KMS-11 (cell line): ENCODE results near the gene CACNA1G.
A peak's percentile ranks its signal among the peaks of the same experiment; 100 is the strongest.

Experiments
- H2AFZ ChIP-seq: fragments of 200-600 bp; sonication (generic); 2 replicates; pipeline ENCODE4 v1.6.1; 2016; ENCODE audit warnings: antibody characterized with exemption, mixed run types, low read depth
- H3K27ac ChIP-seq: fragments of 200-600 bp; sonication (generic); 2 replicates; pipeline ENCODE4 v1.6.1; 2016; ENCODE audit warnings: mild to moderate bottlenecking, mixed run types
- H3K27me3 ChIP-seq: fragments of 200-600 bp; sonication (generic); 2 replicates; pipeline ENCODE4 v1.6.1; 2017; ENCODE audit warnings: mild to moderate bottlenecking, low read depth, mixed run types, moderate library complexity; ENCODE audit not compliant: insufficient read depth
- H3K36me3 ChIP-seq: fragments of 200-600 bp; sonication (generic); 2 replicates; pipeline ENCODE4 v1.6.1; 2017; ENCODE audit warnings: mild to moderate bottlenecking, mixed run types; ENCODE audit not compliant: insufficient read depth
- H3K4me1 ChIP-seq: fragments of 200-600 bp; sonication (generic); 2 replicates; pipeline ENCODE4 v1.6.1; 2016; ENCODE audit warnings: mild to moderate bottlenecking, low read depth, mixed run types; ENCODE audit not compliant: poor library complexity, severe bottlenecking
- H3K4me2 ChIP-seq: fragments of 200-600 bp; sonication (generic); 2 replicates; pipeline ENCODE4 v1.7.0; 2016; ENCODE audit warnings: mild to moderate bottlenecking, mixed run types
- H3K4me3 ChIP-seq: fragments of 200-600 bp; sonication (generic); IDR thresholded peaks from 2 replicates; pipeline ENCODE4 v1.6.1; 2017; ENCODE audit warnings: low read depth, low read length, mixed read lengths; ENCODE audit not compliant: insufficient read depth
- H3K79me2 ChIP-seq: fragments of 200-600 bp; sonication (generic); 2 replicates; pipeline ENCODE4 v1.6.1; 2016; ENCODE audit warnings: low read depth, mixed run types; ENCODE audit not compliant: insufficient read depth
- H3K9ac ChIP-seq: fragments of 200-600 bp; sonication (generic); 2 replicates; pipeline ENCODE4 v1.6.1; 2016; ENCODE audit warnings: mild to moderate bottlenecking, mixed run types
- H4K20me1 ChIP-seq: fragments of 200-600 bp; sonication (generic); 2 replicates; pipeline ENCODE4 v1.6.1; 2016; ENCODE audit warnings: mild to moderate bottlenecking, mixed run types; ENCODE audit not compliant: insufficient read depth
- CTCF ChIP-seq: fragments of 200-600 bp; sonication (generic); conservative IDR thresholded peaks from 2 replicates; pipeline ENCODE4 v1.6.1; 2017; ENCODE audit warnings: low read depth, mild to moderate bottlenecking, antibody characterized with exemption, low read length, moderate library complexity, mixed read lengths

CACNA1G gene

DNA sequence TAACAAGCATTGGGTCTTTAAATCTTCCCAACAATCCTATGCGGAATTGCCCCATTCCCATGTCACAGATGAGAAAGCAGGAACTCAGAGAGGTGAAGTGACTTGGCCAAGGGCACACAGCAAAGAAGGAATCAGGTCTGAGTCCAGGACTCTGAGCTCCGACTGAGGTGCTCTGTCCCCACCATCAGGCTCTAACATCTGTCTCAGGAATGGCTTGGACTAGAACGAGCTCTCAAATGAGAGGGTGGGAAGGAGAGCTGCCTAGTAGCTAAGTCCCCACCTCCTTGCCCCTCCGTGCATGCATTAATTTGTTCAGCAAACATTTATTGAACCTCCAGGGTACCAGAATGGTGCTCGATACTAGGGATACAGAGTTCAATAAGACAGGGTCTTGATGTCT, 100.8 kb downstream of the CACNA1G start:
- H3K27ac ChIP-seq = peak overlapping the region; percentile 69
- no peak overlapping the region for H3K4me3 ChIP-seq
- H3K4me2 ChIP-seq = peak overlapping the region; percentile 78
- H3K4me1 ChIP-seq = peaks cover 21% of the 10 kb centered on the region
- no peaks in the 10 kb centered on the region for H4K20me1 ChIP-seq
- no peaks in the 10 kb centered on the region for H3K36me3 ChIP-seq
- peak overlapping the region; percentile 58; the same call in 1 of the 2 replicates for H3K9ac ChIP-seq
- TF ChIP-seq CTCF = no peak
- no peaks in the 10 kb centered on the region for H3K27me3 ChIP-seq
- H3K79me2 ChIP-seq = no peaks in the 10 kb centered on the region
- peak overlapping the region; percentile 91 for H2AFZ ChIP-seq

DNA sequence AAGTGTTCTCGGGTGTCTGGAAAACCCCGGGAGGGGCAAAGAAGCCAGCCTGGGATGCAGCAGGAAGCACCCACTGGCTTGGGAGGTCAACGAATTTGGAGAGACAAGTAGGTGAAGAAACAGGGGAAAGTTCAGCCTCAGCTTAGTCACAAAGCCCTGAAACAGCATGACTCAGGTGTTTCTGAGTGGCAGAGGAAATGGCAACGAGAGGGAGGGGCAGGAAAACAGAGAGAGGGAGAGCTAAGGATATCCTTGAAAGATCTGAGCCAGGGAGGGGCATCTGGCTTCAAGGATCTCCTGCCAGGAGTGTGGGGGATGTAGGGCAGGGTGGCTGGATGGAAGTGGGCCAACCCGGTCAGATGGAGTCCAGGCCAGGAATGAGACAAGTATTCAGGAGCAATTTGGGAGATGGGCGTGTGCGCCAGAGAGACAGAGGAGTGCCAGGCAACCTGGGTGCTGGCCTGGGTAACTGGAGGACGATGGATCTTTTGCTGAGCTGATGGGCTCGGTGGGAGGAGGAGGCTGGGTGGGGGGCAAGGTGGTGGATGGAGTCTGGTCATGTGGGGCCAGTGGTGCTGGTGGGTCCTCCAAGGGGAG, 101.4 kb downstream of the CACNA1G start:
- no peaks in the 10 kb centered on the region for H4K20me1 ChIP-seq
- H3K9ac ChIP-seq = peak overlapping the region; percentile 58; the same call in 1 of the 2 replicates
- no peaks in the 10 kb centered on the region for H3K79me2 ChIP-seq
- no peak for TF ChIP-seq CTCF
- no peaks in the 10 kb centered on the region for H3K27me3 ChIP-seq
- H2AFZ ChIP-seq = peak overlapping the region; percentile 91
- H3K4me1 ChIP-seq = peaks cover 21% of the 10 kb centered on the region
- H3K4me3 ChIP-seq = no peak overlapping the region
- no peaks in the 10 kb centered on the region for H3K36me3 ChIP-seq
- peak overlapping the region; percentile 78 for H3K4me2 ChIP-seq
- peak overlapping the region; percentile 69 for H3K27ac ChIP-seq

GRCh38 chr17:50662632-50663225, 102.2 kb downstream of the CACNA1G start:
- TF ChIP-seq CTCF = no peak
- Histone ChIP-seq H4K20me1 (no peaks in the 10 kb centered on the region), H3K4me3 (no peak overlapping the region), H3K4me1 (peaks cover 21% of the 10 kb centered on the region), H3K9ac (no peak overlapping the region), H3K4me2 (no peak overlapping the region; the same call in 1 of the 2 replicates), H3K36me3 (no peaks in the 10 kb centered on the region), H3K27me3 (no peaks in the 10 kb centered on the region), H3K79me2 (no peaks in the 10 kb centered on the region), H2AFZ (peak overlapping the region; percentile 91; the same call in 1 of the 2 replicates), H3K27ac (no peak overlapping the region; the same call in 1 of the 2 replicates)

DNA sequence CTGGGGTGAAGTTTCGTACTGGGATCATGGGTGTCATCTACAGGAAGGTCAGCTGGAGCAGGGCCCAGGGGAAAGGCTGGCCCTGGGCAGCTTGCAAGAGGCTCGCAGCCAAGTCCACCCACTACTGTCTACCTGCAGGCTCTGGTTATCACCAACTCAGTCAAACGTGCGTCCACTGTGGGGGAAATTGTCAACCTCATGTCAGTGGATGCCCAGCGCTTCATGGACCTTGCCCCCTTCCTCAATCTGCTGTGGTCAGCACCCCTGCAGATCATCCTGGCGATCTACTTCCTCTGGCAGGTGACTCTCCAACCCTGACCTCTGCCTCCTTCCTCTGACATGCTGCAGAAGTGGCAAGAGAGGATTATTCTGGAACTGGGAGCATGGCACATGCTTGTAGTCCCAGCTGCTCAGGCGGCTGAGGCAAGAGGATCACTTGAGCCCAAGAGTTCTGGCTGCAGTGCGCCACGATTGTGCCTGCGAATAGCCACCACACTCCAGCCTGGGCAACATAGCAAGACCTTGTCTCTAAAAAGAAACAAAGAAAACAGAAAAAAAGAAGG, 103.4 kb downstream of the CACNA1G start:
- H3K27ac ChIP-seq = no peak overlapping the region
- no peaks in the 10 kb centered on the region for H3K79me2 ChIP-seq
- H3K36me3 ChIP-seq = no peaks in the 10 kb centered on the region
- H3K4me3 ChIP-seq = no peak overlapping the region
- H4K20me1 ChIP-seq = no peaks in the 10 kb centered on the region
- peaks cover 21% of the 10 kb centered on the region for H3K4me1 ChIP-seq
- H2AFZ ChIP-seq = no peak overlapping the region
- TF ChIP-seq CTCF = no peak
- H3K4me2 ChIP-seq = no peak overlapping the region
- H3K9ac ChIP-seq = no peak overlapping the region
- H3K27me3 ChIP-seq = no peaks in the 10 kb centered on the region
